ENCODE data around the gene AGPAT2.

GRCh38 chr9:136627703-136628102 lies 59.6 kb downstream of the AGPAT2 start:
- TF ChIP-seq CTCF (conservative IDR thresholded peaks at IDR 0.05 in 1 of 2, IDR thresholded peaks at IDR 0.05 in 1 of 2; ENCODE audit: low read depth in 1 of 2, low read length in 2 of 2): no peak
- TF ChIP-seq EZH2 (IDR thresholded peaks at IDR 0.05; ENCODE audit: low read length, missing control alignments): no peak

All from fibroblast of lung (primary cell).